ENCODE data around the gene TNFRSF18.

DNA sequence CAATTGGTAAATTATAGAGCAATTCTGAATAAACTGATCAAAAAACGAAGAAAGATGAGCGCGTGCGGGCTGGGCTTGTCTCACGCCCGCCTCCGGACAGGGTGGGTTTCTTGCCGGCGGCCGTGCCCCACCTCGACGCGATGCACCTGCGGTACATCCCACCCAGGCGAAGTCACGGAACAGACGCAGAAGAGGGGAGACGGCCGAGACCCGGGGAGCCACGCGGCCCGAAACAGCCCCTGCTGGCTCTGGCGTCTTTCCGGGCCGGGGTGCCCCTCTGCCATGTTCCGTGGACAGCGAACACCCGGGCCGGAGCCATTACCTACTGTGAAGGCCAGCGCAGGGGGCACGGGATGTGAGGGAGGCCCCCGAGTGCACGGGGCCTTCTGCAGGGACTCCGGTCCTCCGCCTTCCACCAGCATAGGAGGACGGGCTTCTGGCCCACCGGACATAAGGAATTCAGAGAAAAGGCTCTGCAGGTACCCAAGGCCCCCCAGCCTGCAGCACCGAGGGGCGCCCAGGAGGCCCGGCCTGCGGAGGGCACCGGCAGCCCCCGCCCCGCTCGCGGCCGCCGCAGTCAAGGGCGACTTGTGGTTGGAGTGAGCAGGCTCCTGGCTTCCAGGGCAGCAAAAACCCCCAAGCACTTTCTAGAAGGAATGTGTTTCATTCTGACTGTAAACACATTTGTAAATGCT lies 47.7 kb upstream of the TNFRSF18 start:
- TF ChIP-seq, protein P1, sequence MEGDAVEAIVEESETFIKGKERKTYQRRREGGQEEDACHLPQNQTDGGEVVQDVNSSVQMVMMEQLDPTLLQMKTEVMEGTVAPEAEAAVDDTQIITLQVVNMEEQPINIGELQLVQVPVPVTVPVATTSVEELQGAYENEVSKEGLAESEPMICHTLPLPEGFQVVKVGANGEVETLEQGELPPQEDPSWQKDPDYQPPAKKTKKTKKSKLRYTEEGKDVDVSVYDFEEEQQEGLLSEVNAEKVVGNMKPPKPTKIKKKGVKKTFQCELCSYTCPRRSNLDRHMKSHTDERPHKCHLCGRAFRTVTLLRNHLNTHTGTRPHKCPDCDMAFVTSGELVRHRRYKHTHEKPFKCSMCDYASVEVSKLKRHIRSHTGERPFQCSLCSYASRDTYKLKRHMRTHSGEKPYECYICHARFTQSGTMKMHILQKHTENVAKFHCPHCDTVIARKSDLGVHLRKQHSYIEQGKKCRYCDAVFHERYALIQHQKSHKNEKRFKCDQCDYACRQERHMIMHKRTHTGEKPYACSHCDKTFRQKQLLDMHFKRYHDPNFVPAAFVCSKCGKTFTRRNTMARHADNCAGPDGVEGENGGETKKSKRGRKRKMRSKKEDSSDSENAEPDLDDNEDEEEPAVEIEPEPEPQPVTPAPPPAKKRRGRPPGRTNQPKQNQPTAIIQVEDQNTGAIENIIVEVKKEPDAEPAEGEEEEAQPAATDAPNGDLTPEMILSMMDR (IDR thresholded peaks at IDR 0.05; ENCODE audit: low read length), result no peak
- no peak for TF ChIP-seq EZH2 (optimal IDR thresholded peaks at IDR 0.05; ENCODE audit: low read depth, low read length)
